Lower leg skin (tissue), 3 donors: ENCODE results near the gene ITIH3.

ENCODE experiments used
- POLR2A ChIP-seq, 2 donors: fragments of 450-650 bp; IDR thresholded peaks; one replicate each; pipeline ENCODE4 v1.6.1; 2016 to 2017; ENCODE audit warnings: antibody characterized with exemption in 2 of 2, mild to moderate bottlenecking in 1 of 2, moderate library complexity in 1 of 2
- TF ChIP-seq, protein P1 (sequence below), 3 donors: fragments of 450-650 bp; IDR thresholded peaks; one replicate each; pipeline ENCODE4 v1.5.1; 2016; ENCODE audit warnings: antibody characterized with exemption in 3 of 3, mild to moderate bottlenecking in 3 of 3, moderate library complexity in 2 of 3

DNA sequence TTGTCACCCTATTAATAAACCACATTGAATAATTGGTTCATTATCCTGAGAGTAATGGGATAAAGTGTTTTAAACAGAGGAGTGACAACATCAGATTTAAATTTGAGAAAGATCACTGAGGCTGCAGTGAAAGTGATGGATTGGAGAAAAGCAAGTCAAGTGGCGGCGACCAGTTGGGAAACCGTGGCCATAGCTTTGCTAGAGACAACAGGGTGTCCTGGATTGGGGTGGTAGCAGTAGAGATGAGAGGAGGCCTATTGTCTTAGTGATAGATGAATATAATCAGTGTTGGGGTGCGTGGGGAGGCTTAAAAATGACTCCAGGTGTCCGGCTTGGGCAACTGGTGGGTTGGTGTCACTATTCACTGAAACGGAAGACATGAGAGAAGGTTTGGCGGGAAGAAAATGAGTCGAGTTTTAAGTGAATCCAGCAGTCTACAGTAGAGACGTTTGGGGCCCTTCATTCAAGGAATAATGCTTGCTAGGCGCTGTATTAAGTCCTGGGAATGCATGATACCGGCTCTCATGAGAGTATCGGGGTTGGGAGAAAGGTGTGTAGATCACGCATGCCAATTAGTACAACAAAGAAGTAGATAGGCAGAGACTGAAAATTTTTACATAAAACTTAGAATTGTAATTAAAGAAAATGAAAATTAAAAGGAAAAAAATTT lies 24.7 kb upstream of the ITIH3 start:
- TF ChIP-seq, protein P1, sequence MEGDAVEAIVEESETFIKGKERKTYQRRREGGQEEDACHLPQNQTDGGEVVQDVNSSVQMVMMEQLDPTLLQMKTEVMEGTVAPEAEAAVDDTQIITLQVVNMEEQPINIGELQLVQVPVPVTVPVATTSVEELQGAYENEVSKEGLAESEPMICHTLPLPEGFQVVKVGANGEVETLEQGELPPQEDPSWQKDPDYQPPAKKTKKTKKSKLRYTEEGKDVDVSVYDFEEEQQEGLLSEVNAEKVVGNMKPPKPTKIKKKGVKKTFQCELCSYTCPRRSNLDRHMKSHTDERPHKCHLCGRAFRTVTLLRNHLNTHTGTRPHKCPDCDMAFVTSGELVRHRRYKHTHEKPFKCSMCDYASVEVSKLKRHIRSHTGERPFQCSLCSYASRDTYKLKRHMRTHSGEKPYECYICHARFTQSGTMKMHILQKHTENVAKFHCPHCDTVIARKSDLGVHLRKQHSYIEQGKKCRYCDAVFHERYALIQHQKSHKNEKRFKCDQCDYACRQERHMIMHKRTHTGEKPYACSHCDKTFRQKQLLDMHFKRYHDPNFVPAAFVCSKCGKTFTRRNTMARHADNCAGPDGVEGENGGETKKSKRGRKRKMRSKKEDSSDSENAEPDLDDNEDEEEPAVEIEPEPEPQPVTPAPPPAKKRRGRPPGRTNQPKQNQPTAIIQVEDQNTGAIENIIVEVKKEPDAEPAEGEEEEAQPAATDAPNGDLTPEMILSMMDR (IDR thresholded peaks at IDR 0.05), result no peak
- no peak for TF ChIP-seq POLR2A (IDR thresholded peaks at IDR 0.05)
